H9 (cell line): Measurements from ENCODE around the gene TRMT61A. TPM values are rescaled to one million over a fixed set of nuclear protein-coding genes. Genes with fewer than 3 reads are reported as not detected.

Experiments
- DNase-seq: peaks from one replicate; pipeline ENCODE4 v3.0.0-alpha.2; 2017
- H2AFZ ChIP-seq: one replicate; pipeline ENCODE4 v1.6.1; 2013; ENCODE audit warnings: mild to moderate bottlenecking, low read length, control low read depth, moderate library complexity
- H2AK5ac ChIP-seq: 2 replicates; pipeline ENCODE4 v1.6.1; 2013; ENCODE audit warnings: low read length, control low read depth, mixed read lengths; ENCODE audit not compliant: insufficient read length
- H2BK120ac ChIP-seq: one replicate; pipeline ENCODE4 v1.6.1; 2013; ENCODE audit warnings: low read depth, mild to moderate bottlenecking, low read length, control low read depth, inconsistent platforms; ENCODE audit not compliant: poor library complexity, severe bottlenecking
- H2BK12ac ChIP-seq: 2 replicates; pipeline ENCODE4 v1.6.1; 2013; ENCODE audit warnings: low read length, control low read depth, mixed read lengths, low read depth; ENCODE audit not compliant: insufficient read length
- H2BK15ac ChIP-seq: 2 replicates; pipeline ENCODE4 v1.6.1; 2013; ENCODE audit warnings: low read depth, low read length, control low read depth
- H2BK20ac ChIP-seq: one replicate; pipeline ENCODE4 v1.6.1; 2013; ENCODE audit warnings: low read depth, mild to moderate bottlenecking, low read length, control low read depth, inconsistent platforms; ENCODE audit not compliant: poor library complexity, severe bottlenecking
- H2BK5ac ChIP-seq: 2 replicates; pipeline ENCODE4 v1.6.1; 2013; ENCODE audit warnings: low read length, control low read depth, mixed read lengths; ENCODE audit not compliant: insufficient read length
- H3K14ac ChIP-seq: 2 replicates; pipeline ENCODE4 v1.6.1; 2013; ENCODE audit warnings: low read length, control low read depth; ENCODE audit not compliant: insufficient read depth
- H3K18ac ChIP-seq: 2 replicates; pipeline ENCODE4 v1.6.1; 2013; ENCODE audit warnings: low read depth, mild to moderate bottlenecking, mixed read lengths, low read length, control low read depth; ENCODE audit not compliant: insufficient read length
- H3K23ac ChIP-seq: 2 replicates; pipeline ENCODE4 v1.6.1; 2013; ENCODE audit warnings: low read length, control low read depth, mixed read lengths, low read depth; ENCODE audit not compliant: insufficient read length
- H3K23me2 ChIP-seq: 2 replicates; pipeline ENCODE4 v1.6.1; 2013; ENCODE audit warnings: low read depth, mild to moderate bottlenecking, mixed read lengths, low read length, control low read depth; ENCODE audit not compliant: insufficient read length, poor library complexity, severe bottlenecking
- H3K27ac ChIP-seq: 2 replicates; pipeline ENCODE4 v1.5.1; 2013; ENCODE audit warnings: low read length, control low read depth, mixed read lengths, low read depth; ENCODE audit not compliant: insufficient read length
- H3K27me3 ChIP-seq: 2 replicates; pipeline ENCODE4 v1.6.1; 2013; ENCODE audit warnings: low read length, control low read depth, inconsistent platforms; ENCODE audit not compliant: insufficient read depth
- H3K4ac ChIP-seq: 2 replicates; pipeline ENCODE4 v1.6.1; 2013; ENCODE audit warnings: low read depth, mild to moderate bottlenecking, control low read depth, inconsistent platforms, low read length, moderate library complexity
- H3K4me1 ChIP-seq: 2 replicates; pipeline ENCODE4 v1.6.1; 2013; ENCODE audit warnings: low read length, control low read depth, inconsistent platforms; ENCODE audit not compliant: insufficient read depth
- H3K4me2 ChIP-seq: 2 replicates; pipeline ENCODE4 v1.6.1; 2013; ENCODE audit warnings: low read length, control low read depth, mixed read lengths; ENCODE audit not compliant: insufficient read length, insufficient read depth
- H3K56ac ChIP-seq: 2 replicates; pipeline ENCODE4 v1.6.1; 2013; ENCODE audit warnings: low read depth, mild to moderate bottlenecking, mixed read lengths, low read length, control low read depth; ENCODE audit not compliant: insufficient read length
- H3K79me1 ChIP-seq: 2 replicates; pipeline ENCODE4 v1.6.1; 2013; ENCODE audit warnings: low read depth, mild to moderate bottlenecking, moderate library complexity, low read length, control low read depth, inconsistent platforms; ENCODE audit not compliant: insufficient read depth, poor library complexity, severe bottlenecking
- H3K79me2 ChIP-seq: 2 replicates; pipeline ENCODE4 v1.6.1; 2013; ENCODE audit warnings: low read length, control low read depth, inconsistent platforms; ENCODE audit not compliant: insufficient read depth
- H3K9ac ChIP-seq: 2 replicates; pipeline ENCODE4 v1.6.1; 2013; ENCODE audit warnings: low read length, control low read depth, mixed read lengths; ENCODE audit not compliant: insufficient read length; ENCODE audit errors: extremely low read depth
- H3K9me3 ChIP-seq: one replicate; pipeline ENCODE4 v1.6.1; 2013; ENCODE audit warnings: low read depth, low read length, inconsistent platforms; ENCODE audit not compliant: control insufficient read depth
- H3T11ph ChIP-seq: one replicate; pipeline ENCODE4 v1.6.1; 2013; ENCODE audit warnings: mild to moderate bottlenecking, low read length, control low read depth, inconsistent platforms
- H4K20me1 ChIP-seq: one replicate; pipeline ENCODE4 v1.6.1; 2013; ENCODE audit not compliant: control insufficient read depth, insufficient read length, insufficient read depth
- H4K5ac ChIP-seq: 2 replicates; pipeline ENCODE4 v1.6.1; 2013; ENCODE audit warnings: low read depth, mild to moderate bottlenecking, mixed read lengths, low read length, control low read depth; ENCODE audit not compliant: insufficient read length
- H4K8ac ChIP-seq: replicated peaks from 2 replicates; pipeline ENCODE4 v1.6.1; 2013; ENCODE audit warnings: low read length, control low read depth, mixed read lengths, low read depth; ENCODE audit not compliant: insufficient read length
- H4K91ac ChIP-seq: 2 replicates; pipeline ENCODE4 v1.6.1; 2013; ENCODE audit warnings: low read depth, mild to moderate bottlenecking, moderate library complexity, mixed read lengths, low read length, control low read depth; ENCODE audit not compliant: insufficient read length
- H3K27ac Mint-ChIP-seq, 3 experiments: 2 replicates in 2 of 3; 3 replicates in 1 of 3; pipeline ENCODE4 v1.8.0; 2020 to 2021; ENCODE audit warnings: mixed read lengths in 3 of 3, mild to moderate bottlenecking in 1 of 3, moderate library complexity in 1 of 3
- H3K27me3 Mint-ChIP-seq: 2 replicates; pipeline ENCODE4 v1.8.0; 2021; ENCODE audit warnings: low read depth, mild to moderate bottlenecking, moderate library complexity, mixed read lengths
- H3K36me3 Mint-ChIP-seq, 3 experiments: 2 replicates in 2 of 3; 3 replicates in 1 of 3; pipeline ENCODE4 v1.8.0; 2020 to 2021; ENCODE audit warnings: low read depth in 3 of 3, mixed read lengths in 3 of 3; ENCODE audit not compliant: insufficient read depth in 1 of 3
- H3K4me1 Mint-ChIP-seq, 2 experiments: 2 replicates each; pipeline ENCODE4 v1.8.0; 2020; ENCODE audit warnings: mixed read lengths in 2 of 2
- H3K4me3 Mint-ChIP-seq, 2 experiments: 2 replicates in 1 of 2; 3 replicates in 1 of 2; pipeline ENCODE4 v1.8.0; 2020 to 2021; ENCODE audit warnings: mild to moderate bottlenecking in 2 of 2, mixed read lengths in 2 of 2, moderate library complexity in 1 of 2
- H3K9me3 Mint-ChIP-seq, 2 experiments: 2 replicates in 1 of 2; 3 replicates in 1 of 2; pipeline ENCODE4 v1.8.0; 2020; ENCODE audit warnings: mild to moderate bottlenecking in 2 of 2, mixed read lengths in 2 of 2, moderate library complexity in 1 of 2
- CTCF ChIP-seq: fragments of 200-600 bp; sonication (generic); conservative IDR thresholded peaks from 3 replicates; pipeline ENCODE4 v1.8.0; 2021; ENCODE audit warnings: antibody characterized with exemption, mild to moderate bottlenecking
- WGBS: extraction: QIAGEN DNeasy Blood & Tissue Kit; methylation state at CpG from one replicate; pipeline ENCODE4 v1.1.7; 2013; ENCODE audit warnings: missing lambda C conversion rate, low lambda C conversion rate, mixed read lengths; ENCODE audit not compliant: insufficient read length; ENCODE audit errors: extremely low coverage; 5-methylcytosine and 5-hydroxymethylcytosine counted together
- total RNA-seq: library from RNA; stranded (reverse); gene quantifications from 2 replicates; pipeline ENCODE4 v1.2.1, GENCODE V29; 2021

Gene TRMT61A
- total RNA-seq, 1 experiment from 2014 or later, result 21.9 TPM

- no CpG with 5 or more reads among the region's 1 CpG for WGBS
- TF ChIP-seq CTCF, result no peak
- Histone ChIP-seq H2BK20ac (no peak overlapping the region), H3K4me1 (no peaks in the 10 kb centered on the region; the same call in 1 of the 2 replicates), H2AFZ (no peak overlapping the region), H3K23me2 (peaks cover 14% of the 10 kb centered on the region), H3K56ac (no peak overlapping the region), H2BK15ac (no peak overlapping the region), H2BK120ac (no peak overlapping the region), H3K27me3 (peaks cover 7% of the 10 kb centered on the region; the same call in 1 of the 2 replicates), H3K14ac (no peak overlapping the region), H4K91ac (no peak overlapping the region), H3K4me2 (no peak overlapping the region), H3K9me3 (no peaks in the 10 kb centered on the region), H3K23ac (no peak overlapping the region), H3K18ac (no peak overlapping the region), H3K79me1 (peaks cover 13% of the 10 kb centered on the region), H2BK12ac (no peak overlapping the region), H4K20me1 (peaks cover 4% of the 10 kb centered on the region), H3K9ac (no peak overlapping the region), H3K4ac (no peak overlapping the region), H4K5ac (no peak overlapping the region), H2AK5ac (no peak overlapping the region), H2BK5ac (no peak overlapping the region), H4K8ac (no peak overlapping the region), H3K27ac (no peak overlapping the region), H3T11ph (no peak overlapping the region), H3K79me2 (peaks cover 10% of the 10 kb centered on the region; the same call in 1 of the 2 replicates)
- H3K36me3 Mint-ChIP-seq, result peaks cover 1 to 8% (median 4%) of the 10 kb centered on the region in 3 experiments; a peak in 5 of 7 replicates
- peaks cover 35% of the 10 kb centered on the region for H3K27me3 Mint-ChIP-seq
- peaks cover 18 to 41% of the 10 kb centered on the region in 2 experiments for H3K4me1 Mint-ChIP-seq
- peaks cover 4 to 5% of the 10 kb centered on the region in 2 experiments; a peak in 4 of 5 replicates for H3K9me3 Mint-ChIP-seq
- DNase-seq, result no peak
- H3K4me3 Mint-ChIP-seq, result peak overlapping the region in 1 of 2 experiments; percentile 62; a peak in 2 of 5 replicates
- H3K27ac Mint-ChIP-seq, result peak overlapping the region in 1 of 3 experiments; percentile 44; a peak in 1 of 7 replicates
Measured at GRCh38 chr14:103526914-103527248, 2.1 kb upstream of the TRMT61A start.
